Uterus (tissue), 2 donors: ENCODE results near the gene EIF3I.

Experiments
- POLR2A ChIP-seq, 2 donors: fragments of 450-650 bp; IDR thresholded peaks; one replicate each; pipeline ENCODE4 v1.6.1; 2016; ENCODE audit warnings: antibody characterized with exemption in 2 of 2, mild to moderate bottlenecking in 1 of 2, moderate library complexity in 1 of 2
- TF ChIP-seq, protein P1 (sequence below), 4 experiments: fragments of 200-600 bp in 2 of 4; fragments of 450-650 bp in 2 of 4; sonication (generic) in 2 of 4; IDR thresholded peaks; one replicate each; pipeline ENCODE4 v1.5.1; 2016 to 2019; ENCODE audit warnings: antibody characterized with exemption in 4 of 4, mild to moderate bottlenecking in 2 of 4, moderate library complexity in 1 of 4

DNA sequence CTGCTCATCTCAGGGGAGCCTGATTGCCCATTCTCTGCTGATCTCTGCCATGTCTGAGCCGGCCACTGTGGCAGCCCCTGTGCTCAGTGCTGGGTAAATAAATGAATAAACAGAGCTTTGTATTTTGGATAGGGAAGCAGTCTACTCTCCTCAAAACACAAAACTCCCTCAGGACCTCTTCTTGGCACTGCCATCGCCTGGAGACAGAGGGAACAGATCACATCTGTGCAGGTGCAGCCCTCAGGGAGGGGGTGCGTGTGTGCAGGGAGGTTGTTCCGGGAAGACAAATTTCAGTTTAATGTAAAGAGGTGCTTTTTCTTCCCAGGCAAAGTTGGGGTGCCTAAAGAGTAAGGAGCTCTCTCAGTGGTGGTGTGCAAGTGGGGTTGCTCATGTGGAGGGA, 17.1 kb downstream of the EIF3I start:
- TF ChIP-seq, protein P1, sequence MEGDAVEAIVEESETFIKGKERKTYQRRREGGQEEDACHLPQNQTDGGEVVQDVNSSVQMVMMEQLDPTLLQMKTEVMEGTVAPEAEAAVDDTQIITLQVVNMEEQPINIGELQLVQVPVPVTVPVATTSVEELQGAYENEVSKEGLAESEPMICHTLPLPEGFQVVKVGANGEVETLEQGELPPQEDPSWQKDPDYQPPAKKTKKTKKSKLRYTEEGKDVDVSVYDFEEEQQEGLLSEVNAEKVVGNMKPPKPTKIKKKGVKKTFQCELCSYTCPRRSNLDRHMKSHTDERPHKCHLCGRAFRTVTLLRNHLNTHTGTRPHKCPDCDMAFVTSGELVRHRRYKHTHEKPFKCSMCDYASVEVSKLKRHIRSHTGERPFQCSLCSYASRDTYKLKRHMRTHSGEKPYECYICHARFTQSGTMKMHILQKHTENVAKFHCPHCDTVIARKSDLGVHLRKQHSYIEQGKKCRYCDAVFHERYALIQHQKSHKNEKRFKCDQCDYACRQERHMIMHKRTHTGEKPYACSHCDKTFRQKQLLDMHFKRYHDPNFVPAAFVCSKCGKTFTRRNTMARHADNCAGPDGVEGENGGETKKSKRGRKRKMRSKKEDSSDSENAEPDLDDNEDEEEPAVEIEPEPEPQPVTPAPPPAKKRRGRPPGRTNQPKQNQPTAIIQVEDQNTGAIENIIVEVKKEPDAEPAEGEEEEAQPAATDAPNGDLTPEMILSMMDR (IDR thresholded peaks at IDR 0.05): no peak
- TF ChIP-seq POLR2A (IDR thresholded peaks at IDR 0.05): no peak
